NK-92 (cell line): Measurements from ENCODE around the gene DIRAS1.

Source experiments
- DNase-seq: peaks from one replicate; lab custom pipeline; 2025; ENCODE audit not compliant: unreplicated experiment; lab: John Stamatoyannopoulos, UW

DIRAS1 gene, protein sequence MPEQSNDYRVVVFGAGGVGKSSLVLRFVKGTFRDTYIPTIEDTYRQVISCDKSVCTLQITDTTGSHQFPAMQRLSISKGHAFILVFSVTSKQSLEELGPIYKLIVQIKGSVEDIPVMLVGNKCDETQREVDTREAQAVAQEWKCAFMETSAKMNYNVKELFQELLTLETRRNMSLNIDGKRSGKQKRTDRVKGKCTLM

DNA sequence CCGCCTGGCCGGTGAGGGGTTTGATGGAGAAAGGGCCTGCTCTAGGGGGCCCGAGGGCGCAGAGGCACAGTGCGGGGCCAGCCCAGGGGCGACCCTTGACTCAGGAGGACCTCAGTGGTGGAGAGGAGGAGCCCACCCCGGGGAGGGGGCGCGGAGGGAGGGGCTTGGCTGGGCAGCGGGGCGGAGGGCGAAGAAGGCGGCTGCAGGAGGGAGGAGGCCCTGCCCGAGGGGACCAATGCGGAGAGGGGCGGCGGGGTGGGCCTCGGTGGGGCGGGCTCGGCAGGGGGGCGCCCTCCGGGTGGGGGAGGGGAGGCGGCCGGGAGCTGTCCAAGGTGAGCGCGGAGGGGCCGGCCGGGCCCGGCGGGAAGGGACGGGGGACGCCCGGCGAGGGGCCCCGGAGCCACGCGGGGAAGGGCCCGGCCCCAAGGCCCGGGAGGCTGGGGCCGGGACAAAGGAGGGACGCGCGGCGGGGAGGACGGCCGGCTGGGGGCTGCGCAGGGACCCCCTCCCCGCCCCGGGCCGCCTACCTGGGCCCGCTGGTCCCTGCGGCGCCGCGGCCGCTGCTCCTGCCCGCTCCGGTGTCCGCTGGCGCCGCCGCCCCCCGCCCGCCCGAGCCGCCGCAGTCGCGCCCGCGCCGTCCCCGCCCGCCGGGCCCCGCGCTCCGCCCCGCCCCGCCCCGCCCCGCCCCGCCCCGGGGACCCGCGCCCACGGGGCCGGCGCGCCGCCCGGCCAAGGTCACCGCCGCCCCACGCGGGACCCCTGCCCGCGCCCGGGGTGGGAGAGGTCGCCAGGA lies at the start of gene DIRAS1:
DIRAS1 (minus strand) TSS at position 596 of the 793 bp plus-strand sequence. CDS start 3,566 bp downstream, outside the sequence.
- no peak for DNase-seq

DNA sequence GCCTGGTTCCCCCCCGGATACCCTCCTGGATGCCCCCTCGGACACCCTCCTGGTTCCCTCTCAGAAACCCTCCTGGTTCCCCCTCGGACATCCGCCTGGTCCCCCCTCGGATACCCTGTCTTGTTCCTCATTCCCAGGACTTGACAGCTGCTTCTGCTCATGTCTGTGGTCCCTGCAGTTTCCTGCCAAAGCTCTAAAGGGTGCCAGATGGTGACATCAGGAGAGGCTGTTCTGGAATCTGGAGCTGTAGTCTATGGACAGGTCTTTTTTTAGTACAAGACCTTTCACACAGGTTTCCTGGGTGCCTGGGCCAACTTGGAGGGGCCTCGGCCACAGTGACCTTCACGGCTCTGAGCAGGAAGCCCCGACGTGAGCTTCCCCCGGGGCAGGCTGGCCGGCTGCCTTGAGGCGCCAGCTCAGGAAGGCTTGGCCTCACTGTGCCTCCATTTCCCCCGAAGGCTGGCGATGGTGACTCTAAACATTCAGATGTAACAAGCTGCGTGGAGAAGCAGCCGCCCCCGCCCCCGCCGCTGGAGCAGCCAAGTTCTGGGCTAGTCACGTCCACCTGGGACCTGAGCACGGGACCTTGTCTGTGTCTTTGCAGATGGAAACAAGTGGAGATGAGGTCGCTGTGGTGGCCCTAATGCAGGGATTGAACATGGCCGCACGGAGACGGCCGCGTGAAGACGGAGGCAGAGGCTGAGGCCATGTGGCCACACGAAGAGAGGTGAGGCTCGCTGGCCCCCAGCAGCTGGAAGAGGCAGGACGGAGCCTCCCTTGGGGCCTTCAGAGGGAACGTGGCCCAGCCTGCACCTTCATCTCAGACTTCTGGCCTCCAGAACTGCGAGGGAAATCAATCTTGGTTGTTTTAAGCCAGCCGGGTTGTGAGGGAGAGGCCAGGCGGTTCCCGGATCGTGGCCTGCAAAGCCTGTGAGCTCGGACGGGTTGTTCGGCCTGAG lies 49.2 kb upstream of the DIRAS1 start:
- no peak for DNase-seq

DNA sequence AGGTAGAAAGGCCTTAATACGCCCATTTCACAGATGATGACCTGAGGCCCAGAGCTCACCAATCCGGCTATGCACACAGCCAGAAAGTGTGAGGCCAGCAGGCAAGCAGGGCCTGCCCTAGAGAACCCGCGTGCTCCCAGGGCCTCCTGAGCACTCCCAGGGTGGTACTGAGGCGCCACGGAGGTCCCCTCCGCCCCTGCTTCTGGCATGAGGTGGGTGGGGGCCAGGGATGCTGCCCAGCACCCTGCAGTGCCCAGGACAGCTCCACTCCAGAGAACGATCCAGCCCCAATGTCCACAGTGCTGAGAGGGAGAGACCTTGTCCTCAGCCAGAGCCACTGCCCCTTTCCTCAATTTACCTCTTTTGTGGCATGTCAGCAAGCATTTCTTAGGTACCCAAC lies 48.0 kb upstream of the DIRAS1 start:
- no peak for DNase-seq

DNA sequence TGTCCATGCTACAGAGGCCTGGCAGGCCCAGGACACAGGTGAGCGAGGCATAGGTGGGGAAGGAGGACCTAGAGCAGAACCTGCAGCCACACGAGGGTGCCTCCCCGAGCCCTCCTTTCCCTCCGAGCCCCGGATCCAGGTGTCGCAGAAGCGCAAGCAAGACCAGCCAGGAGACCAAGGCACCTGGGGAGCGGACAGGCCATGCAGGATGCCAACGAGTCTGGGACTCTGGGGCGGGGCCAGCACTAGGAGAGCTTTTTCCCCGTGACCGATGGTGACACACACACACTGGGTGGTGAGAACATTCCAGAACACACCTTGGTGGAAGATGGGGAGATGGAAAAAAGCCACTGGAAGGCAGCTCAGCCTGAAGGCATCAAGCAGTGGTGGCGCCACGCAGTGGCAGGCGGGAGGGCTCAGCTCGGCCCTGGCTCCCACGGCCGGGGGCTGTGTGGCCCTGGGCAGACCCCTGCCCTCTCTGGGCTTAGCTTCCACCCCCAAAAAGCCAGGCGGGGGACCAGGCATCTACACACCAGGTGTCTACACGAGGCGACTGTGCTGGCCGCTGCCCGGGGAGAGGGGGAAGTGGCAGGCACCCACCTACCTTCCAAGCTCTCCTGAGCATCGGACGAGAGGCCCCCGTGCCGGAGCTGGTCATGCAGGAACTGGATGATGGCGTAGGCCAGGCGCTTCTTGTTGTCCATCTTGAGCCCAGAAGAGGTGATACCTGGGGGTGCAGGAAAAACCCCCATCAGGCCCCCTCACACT lies 47.4 kb upstream of the DIRAS1 start:
- DNase-seq: no peak

DNA sequence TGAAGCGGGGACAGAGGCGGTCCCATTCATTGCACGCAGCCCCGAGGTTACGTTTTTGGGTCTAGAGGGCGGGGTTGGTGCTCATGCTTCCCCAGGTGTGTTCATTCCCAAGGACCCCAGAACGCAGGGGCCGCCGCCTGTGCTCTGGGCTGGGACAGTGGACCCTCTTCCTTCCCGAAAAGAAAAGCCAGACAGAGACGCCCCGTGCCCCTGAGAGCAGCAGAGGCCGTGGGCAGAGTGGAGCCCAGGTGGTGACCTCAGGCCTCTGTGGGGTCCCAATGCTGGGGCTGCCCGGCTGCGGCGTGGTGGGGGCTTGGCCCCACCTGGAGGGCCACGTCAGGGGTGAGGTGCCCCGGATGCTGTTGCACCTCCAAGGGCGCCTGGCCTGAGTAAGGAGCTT lies 46.5 kb upstream of the DIRAS1 start:
- DNase-seq: no peak

DNA sequence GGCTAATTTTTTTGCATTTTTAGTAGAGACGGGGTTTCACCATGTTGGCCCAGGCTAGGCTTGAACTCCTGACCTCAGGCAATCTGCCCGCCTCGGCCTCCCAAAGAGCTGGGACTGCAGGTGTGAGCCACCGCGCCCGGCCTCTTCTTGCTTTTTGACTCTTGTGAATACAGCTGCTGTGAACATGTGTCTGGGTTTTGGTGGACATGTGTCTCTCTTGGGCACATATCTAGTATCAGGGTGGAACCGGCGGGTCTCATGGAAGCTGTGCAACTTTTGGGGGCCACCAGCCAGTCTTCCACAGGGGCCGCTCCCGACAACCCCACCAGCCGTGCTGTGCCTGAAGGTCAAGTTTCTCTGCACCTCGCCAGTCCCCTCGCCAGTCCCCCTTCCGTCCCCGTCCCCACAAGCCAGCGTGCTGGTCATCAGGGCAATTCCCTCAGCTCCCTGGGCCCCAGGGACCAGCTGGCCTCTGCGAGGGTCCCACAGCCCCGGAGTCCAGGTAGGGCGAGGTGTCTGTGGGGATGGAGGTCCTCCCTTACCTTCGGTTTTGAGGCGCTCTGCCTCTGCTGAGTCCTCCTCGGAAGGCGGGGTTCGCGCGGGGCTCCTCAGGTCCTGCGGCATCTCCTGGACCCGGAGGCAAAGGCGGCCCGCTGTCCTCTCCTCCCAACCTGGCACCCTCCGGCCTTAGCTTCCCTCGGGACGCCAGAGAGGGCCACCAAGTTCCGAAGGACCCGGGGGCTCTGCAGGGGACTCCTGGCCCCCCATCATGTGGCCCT lies 45.6 kb upstream of the DIRAS1 start:
- no peak for DNase-seq

DNA sequence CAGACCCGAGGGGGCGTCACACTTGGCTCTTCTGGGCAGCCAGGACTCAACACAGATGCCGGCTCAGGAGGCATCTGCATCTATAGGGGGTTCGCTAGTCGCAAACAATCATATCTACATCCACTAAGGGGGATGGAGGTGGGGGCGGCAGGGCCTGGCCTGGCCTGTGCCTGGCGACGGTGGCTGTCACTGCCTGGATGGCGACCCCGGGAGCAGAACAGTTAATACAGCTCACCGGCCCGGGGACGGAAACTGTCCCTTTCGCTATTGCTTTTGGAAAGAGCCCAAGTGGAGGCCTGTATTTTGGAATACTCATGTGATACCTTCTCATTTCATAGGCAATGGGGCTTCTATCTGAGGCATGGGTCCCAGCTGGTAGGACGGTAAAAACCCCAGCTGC lies 44.2 kb upstream of the DIRAS1 start:
- DNase-seq: no peak

DNA sequence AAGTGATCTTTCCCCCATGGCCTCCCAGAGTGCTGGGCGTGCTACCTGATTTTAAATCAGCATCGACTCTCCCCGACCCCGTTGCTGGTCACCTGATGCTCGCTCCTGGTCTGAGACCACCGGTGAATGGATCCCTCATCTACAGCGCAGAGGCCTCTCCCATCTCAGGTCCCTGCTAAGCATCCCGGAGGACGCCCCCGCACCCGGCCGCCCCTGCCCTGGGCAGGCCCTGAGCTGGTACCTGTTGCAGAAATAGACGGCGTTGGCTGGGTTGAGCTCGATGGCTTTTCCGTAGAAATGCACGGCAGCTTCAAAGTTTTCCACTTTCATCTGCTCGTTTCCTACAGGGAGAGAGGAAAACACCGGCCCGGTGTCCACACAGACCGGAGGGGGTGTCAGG lies 43.8 kb upstream of the DIRAS1 start:
- DNase-seq: no peak

DNA sequence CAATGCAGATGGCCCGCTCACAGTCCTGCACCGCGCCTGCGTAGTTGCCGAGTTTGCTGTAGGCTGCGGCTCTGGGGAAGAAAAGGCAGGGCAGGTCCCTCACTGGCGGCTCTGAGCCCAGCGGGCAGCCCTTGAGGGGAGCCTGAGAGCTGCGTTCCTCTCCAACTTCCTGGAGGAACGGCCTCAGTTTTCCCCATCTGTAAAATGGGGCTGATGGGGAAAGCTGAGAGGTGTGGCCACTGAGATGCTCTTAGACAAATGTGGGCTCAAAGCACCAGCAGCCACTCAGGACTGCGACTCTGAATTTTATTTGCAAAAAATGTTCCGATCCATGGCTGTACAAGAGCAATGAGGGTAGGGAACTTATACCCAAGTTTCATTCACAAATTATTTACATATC lies 42.5 kb upstream of the DIRAS1 start:
- no peak for DNase-seq

DNA sequence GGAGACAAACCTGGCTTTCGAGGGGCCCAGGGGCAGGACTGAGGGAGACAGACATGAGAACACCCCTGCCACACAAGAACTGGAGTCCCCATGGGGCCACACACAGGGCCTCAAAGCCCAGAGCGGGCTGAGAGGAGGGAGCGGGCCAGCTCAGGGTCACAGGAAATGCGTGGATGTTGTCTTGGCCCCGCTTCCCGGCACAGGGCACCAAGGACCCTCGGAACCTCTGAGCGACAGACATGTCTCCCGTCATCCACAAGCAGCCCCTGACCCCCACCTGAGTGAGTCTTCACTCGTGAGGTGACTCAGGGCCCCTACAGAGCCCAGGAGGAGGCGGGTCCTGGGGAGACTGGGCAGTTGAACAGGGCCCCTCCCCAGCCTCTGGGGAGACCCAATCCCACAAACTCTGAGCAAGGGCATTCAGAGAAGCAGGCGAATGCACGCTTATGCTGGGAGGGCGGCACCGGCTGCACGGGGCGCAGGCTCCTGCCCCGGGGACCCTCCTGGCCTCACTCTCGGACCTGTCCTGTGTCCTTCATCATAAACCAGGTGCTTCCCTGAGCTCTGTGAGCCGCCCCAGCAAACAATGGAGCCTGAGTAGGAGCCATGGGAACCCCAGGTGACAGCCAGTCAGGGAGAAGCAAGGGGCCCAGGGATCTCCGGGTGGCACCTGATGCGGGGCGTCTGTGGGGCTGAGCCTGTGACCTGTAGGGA lies 41.8 kb upstream of the DIRAS1 start:
- no peak for DNase-seq

DNA sequence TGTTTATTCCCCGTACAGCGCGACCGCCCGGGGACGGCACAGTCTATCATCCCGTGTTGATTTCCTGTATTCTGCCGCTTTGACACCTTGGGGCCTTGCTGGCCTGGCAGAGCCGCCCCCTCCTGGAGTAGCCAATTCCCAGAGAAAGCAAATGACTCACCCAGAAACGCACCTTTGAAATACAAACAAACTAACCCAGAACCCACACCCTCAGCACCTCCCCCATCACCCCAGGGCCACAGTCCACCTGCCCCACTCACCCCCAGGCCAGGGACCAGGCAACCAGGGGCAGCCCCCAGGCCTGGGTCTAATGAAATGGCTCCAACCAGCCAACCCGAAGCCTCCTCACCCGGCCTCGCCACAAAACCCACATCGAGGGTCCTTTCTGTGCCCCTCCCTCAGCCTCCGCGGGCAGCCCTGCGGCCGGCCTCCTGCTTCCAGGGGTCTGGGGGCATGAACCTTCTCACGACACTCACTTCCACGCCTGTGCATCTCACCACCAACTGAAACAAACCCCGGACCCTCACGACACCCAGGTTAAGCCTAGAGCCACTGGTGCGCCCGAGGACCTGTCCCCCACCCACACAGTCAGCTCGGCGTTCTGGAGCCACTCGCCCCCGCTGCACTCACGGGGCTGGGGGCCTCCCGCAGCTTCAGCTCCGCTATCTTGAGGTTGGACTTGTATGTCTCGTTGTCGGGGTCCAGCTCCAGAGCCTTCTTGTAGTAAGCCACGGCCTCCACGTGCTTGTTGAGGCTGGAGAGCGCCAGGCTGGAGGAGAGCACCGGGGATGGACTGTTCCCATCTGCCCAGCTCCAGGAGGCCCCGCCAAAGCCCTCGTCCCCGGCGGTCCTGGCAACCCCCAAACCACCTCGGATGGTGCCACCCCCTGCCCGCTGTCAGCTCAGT lies 41.0 kb upstream of the DIRAS1 start:
- no peak for DNase-seq

DNA sequence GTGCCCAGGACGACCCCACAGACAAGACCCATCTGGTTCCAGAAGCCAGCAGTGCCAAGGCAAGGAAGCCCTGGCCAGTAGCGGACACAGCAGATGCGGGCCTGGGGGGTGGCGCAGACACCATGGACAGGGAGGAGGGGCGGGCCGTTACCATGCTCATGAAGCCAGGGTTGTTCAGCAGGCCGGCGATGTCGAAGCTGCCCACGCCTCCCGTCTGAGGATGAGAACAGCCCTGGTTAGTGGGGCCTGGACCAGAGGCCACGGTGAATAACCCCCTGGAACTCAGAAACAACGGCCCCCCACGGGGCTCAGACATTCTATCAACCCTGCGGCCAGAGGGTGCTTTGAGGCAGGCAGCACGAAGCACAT lies 40.1 kb upstream of the DIRAS1 start:
- DNase-seq: no peak

DNA sequence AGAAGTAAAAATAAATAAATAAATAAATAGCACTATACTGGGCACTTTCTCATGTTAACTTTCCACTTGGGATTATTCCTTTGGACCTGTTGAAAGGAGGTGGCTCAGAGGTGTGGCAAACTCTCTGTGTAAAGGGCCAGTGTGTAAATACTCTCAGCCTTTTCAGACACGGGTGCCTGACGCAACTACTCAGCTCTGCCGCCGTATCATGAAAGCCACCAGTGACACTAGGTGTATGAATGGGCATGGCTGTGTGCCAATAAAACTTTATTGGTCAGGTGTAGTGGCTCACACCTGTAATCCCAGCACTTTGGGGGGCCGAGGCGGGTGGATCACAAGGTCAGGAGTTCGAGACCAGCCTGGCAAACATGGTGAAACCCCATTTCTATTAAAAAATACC lies 38.8 kb upstream of the DIRAS1 start:
- DNase-seq: no peak

DNA sequence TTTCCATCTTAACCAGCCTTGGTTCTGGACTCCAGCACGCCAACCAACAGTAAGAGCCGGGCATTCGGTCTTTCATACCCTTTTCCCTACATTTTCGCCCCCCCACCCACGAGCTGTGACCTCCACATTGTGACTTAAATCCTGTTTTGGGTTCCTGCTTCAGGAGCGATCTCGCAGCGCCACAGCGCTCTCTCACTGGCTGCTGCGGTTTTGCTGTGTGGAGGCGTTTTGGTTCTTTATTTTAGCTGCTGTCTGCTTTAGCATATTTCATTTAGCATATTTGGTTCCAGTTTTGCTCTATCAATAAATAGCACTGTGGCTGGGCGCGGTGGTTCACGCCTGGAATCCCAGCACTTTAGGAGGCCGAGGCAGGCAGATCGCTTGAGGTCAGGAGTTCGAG lies 38.2 kb upstream of the DIRAS1 start:
- DNase-seq: no peak

DNA sequence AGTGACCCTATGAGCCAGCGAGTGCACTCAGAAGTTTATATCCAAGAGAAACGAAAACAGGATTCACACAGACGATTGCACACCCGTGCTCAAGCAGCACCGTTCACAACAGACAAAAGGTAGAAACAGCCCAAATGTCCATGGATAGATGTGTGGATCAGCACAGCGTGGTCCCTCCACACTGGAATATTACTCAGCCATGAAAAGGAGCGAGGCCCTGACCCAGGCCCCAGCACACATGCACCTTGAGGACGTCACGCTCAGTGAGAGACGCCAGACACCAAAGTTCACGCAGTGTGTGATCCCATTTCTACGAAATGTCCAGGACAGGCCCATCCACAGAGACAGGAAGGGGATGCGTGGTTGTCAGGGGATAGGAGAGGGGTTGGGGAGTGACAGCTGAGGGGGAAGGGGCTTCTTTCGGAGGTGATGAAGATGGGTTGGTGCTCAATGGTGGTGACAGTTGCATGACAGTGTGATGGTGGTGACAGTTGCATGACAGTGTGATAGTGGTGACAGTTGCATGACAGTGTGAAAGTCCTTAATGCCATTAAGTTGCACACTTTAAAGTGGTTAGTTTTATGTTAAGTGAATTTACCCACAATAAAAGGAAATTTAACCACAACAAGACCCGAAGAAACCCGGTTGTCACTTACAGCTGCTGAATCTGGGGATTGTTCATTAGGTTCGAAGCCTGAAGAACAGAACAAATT lies 37.6 kb upstream of the DIRAS1 start:
- DNase-seq: no peak

DNA sequence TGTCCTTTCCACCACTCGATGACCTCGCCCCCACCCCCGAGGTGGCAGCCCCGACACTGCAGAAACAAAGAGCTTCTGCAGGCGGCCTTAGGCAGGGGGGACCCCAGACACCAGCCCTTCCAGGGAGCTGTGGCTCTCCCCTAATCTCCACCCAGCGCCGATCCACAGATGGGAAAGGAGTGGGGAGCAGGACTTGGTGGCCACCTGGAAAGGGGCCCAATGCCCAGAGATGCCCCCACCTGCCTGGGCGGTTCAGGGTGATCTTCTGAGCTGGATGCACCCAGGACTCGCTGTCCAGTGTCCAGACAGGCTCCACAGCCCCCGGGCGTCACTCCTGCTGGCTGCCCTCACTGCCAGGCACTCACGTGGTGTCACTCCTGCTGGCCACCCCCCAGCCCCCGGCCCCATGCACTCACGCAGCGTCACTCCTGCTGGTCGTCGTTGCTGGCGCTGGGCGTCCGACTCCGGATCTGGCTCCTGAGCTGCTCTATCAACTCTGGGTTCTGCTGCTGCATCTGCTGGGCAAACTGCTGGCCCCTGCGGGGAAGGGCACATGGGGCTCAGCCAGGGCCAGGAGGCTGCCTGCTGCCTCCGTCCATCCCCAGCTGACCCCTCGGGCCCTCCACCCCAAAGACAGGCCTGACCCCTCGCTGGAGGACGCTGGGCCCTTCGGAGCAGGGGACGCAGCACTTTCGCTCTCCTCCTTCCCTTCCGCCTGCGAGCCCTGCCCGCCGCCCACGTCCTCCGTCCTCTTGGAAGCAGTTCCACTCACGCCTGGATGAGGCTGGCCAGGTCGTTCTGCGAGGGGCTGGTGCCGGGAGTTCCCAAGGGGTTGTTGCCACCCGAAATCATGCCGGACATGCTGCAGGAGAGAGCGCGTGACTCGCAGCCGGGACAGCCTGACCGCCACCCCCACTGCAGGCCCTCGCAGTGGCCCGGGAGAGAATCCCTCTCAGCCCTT lies 36.0 kb upstream of the DIRAS1 start:
- DNase-seq: no peak

DNA sequence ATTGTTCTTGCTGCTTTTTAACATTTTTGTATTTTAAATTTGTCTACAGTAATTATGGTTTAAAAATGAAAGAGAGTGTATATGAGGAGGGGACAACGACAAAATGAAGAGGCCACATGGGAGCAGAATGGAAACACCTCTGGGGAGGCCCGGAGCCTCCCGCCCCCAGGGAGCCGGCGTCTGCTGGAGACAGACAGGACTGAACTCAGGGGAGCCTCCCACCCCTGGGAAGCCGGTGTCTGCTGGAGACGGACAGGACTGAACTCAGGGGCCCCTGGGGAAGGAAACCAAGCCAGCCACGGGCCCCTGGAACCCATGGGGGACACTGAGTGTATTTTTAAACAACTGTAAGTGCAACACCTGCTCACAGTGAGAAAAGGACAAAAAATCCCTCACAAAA lies 35.3 kb upstream of the DIRAS1 start:
- DNase-seq: no peak
